Measurements from ENCODE around the gene STAU1.

GRCh38 chr20:49181265-49181877, 6.8 kb downstream of the STAU1 start:
- TF ChIP-seq POLR2A (IDR thresholded peaks at IDR 0.05; ENCODE audit: low read depth, low read length) (no peak), POLR2AphosphoS5 (IDR thresholded peaks at IDR 0.05; ENCODE audit: low read depth, low read length) (no peak), SPI1 (IDR thresholded peaks at IDR 0.05; ENCODE audit: low read depth, low read length) (no peak), TAF1 (IDR thresholded peaks at IDR 0.05; ENCODE audit: low read depth, low read length) (no peak), PAX5 (IDR thresholded peaks at IDR 0.05; ENCODE audit: insufficient read depth, low read length, severe bottlenecking) (no peak)

All from GM12891 (cell line).